Mesothelial cell of epicardium (in vitro differentiated cells): Measurements from ENCODE around the gene IDS. TPM values are rescaled to one million over a fixed set of nuclear protein-coding genes. Genes with fewer than 3 reads are reported as not detected.

Experiments used
- DNase-seq, 2 experiments: peaks; one replicate each; pipeline ENCODE4 v3.0.0; 2021; ENCODE audit warnings: low spot score in 2 of 2; ENCODE audit not compliant: unreplicated experiment in 2 of 2
- H3K27ac Mint-ChIP-seq: 2 replicates; pipeline ENCODE4 v1.8.0; 2021; ENCODE audit warnings: mixed read lengths
- H3K27me3 Mint-ChIP-seq: 2 replicates; pipeline ENCODE4 v1.8.0; 2021; ENCODE audit warnings: low read depth, mixed read lengths
- H3K36me3 Mint-ChIP-seq: 2 replicates; pipeline ENCODE4 v1.8.0; 2021; ENCODE audit warnings: mixed read lengths
- H3K4me1 Mint-ChIP-seq: 2 replicates; pipeline ENCODE4 v1.8.0; 2021; ENCODE audit warnings: mixed read lengths
- H3K4me3 Mint-ChIP-seq: 2 replicates; pipeline ENCODE4 v1.8.0; 2021; ENCODE audit warnings: mild to moderate bottlenecking, moderate library complexity, mixed read lengths
- H3K9me3 Mint-ChIP-seq: 2 replicates; pipeline ENCODE4 v1.8.0; 2021; ENCODE audit warnings: mixed read lengths
- total RNA-seq: library from RNA; stranded (reverse); gene quantifications from 3 replicates; pipeline ENCODE4 v1.2.1, GENCODE V29; 2021
- TF ChIP-seq, protein P1 (sequence below): fragments of 200-600 bp; sonication (generic); IDR thresholded peaks from one replicate; pipeline ENCODE4 v1.5.0; 2021; ENCODE audit warnings: antibody characterized with exemption; ENCODE audit not compliant: unreplicated experiment

IDS gene
- total RNA-seq, 1 donor from 2014 or later, result 43.3 TPM

DNA sequence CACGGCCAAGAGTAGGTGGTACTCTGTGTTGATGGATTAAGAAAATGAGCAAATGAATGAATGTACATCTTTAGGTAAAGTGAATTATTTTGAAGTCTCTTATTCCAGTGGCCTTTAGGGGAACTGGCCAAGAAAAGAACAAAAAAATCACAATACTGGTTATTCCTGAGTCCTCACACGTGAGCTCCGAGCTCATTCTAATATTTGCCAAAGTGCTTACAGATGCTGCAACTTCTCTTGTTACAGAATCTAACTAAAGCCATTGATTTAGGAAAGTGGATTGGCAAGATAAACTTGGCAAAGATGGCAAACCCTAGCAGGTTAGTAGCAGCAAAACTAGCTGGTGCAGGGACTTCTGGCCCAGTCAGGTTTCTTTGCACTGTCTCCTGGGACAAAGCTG, 37.6 kb downstream of the IDS start:
- TF ChIP-seq, protein P1, sequence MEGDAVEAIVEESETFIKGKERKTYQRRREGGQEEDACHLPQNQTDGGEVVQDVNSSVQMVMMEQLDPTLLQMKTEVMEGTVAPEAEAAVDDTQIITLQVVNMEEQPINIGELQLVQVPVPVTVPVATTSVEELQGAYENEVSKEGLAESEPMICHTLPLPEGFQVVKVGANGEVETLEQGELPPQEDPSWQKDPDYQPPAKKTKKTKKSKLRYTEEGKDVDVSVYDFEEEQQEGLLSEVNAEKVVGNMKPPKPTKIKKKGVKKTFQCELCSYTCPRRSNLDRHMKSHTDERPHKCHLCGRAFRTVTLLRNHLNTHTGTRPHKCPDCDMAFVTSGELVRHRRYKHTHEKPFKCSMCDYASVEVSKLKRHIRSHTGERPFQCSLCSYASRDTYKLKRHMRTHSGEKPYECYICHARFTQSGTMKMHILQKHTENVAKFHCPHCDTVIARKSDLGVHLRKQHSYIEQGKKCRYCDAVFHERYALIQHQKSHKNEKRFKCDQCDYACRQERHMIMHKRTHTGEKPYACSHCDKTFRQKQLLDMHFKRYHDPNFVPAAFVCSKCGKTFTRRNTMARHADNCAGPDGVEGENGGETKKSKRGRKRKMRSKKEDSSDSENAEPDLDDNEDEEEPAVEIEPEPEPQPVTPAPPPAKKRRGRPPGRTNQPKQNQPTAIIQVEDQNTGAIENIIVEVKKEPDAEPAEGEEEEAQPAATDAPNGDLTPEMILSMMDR, result no peak
- DNase-seq, result no peak
- H3K27me3 Mint-ChIP-seq, result peaks cover 12% of the 10 kb centered on the region
- H3K4me3 Mint-ChIP-seq, result no peak overlapping the region
- no peak overlapping the region for H3K27ac Mint-ChIP-seq
- H3K36me3 Mint-ChIP-seq, result no peaks in the 10 kb centered on the region
- peaks cover 24% of the 10 kb centered on the region for H3K9me3 Mint-ChIP-seq
- peaks cover 2% of the 10 kb centered on the region for H3K4me1 Mint-ChIP-seq

DNA sequence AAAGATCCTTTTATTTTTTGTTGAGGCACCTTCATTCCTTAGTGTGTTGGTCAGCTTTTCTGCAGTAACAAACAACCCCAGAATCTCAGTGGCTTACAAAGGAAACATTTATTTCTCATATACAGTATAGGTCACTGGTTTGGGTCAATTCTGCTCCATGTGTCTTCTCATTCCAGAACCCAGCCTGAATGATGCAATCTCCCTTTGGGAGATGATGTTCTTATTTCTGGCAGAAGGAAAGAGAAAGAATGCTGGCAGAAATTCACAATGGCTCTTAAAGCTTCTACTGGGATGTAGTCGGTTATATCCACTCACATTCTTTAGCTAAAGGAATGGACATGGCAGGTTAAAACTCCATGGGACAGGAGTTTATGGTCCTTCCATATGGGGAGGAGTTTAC, 42.3 kb downstream of the IDS start:
- H3K27ac Mint-ChIP-seq, result no peak overlapping the region
- no peak overlapping the region for H3K4me3 Mint-ChIP-seq
- no peaks in the 10 kb centered on the region for H3K4me1 Mint-ChIP-seq
- no peaks in the 10 kb centered on the region for H3K27me3 Mint-ChIP-seq
- H3K36me3 Mint-ChIP-seq, result no peaks in the 10 kb centered on the region
- DNase-seq, result no peak
- TF ChIP-seq, protein P1, result no peak
- peaks cover 46% of the 10 kb centered on the region for H3K9me3 Mint-ChIP-seq

DNA sequence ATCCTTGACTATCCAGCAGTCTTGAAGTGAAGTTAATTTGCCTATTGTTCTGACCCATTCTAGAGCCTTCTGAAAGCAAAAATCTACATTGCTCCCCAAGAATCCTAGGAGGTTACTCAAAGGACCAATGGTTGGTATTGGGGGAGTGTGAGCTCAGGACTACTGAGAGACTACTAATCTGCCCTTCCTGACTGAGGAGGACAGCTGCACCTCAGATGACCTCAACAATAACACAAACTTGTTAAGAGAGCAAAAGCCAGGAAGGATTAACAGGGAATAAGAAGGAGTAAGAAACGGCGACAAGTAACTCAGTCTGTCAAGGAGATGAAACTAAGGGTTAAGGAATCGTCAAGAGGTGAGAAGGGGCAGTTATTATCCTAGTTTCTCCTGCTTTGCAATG, 43.4 kb downstream of the IDS start:
- H3K4me3 Mint-ChIP-seq, result no peak overlapping the region
- no peaks in the 10 kb centered on the region for H3K4me1 Mint-ChIP-seq
- no peak for DNase-seq
- no peaks in the 10 kb centered on the region for H3K27me3 Mint-ChIP-seq
- peaks cover 49% of the 10 kb centered on the region for H3K9me3 Mint-ChIP-seq
- TF ChIP-seq, protein P1, result no peak
- no peak overlapping the region for H3K27ac Mint-ChIP-seq
- no peaks in the 10 kb centered on the region for H3K36me3 Mint-ChIP-seq

DNA sequence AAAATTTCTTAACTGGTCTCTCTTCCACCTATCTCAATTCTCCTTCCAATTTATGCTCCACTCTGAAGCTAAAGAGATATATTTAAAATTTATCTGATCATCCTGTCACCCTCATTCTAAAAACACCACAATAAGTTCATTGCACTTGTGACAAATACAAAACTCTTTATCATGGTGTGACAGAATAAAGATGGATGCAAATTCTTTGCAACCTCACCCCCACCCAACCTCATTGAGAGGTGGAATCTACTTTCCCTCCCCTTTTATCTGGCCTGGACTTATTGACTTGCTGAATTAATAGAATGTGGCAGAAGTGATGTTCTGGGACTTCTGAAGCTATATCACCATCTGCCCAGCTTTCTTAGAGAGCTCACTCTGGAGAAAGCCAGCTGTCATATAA, 46.5 kb downstream of the IDS start:
- Mint-ChIP-seq H3K36me3 (no peaks in the 10 kb centered on the region), H3K27ac (no peak overlapping the region), H3K27me3 (no peaks in the 10 kb centered on the region), H3K4me1 (no peaks in the 10 kb centered on the region), H3K9me3 (peaks cover 34% of the 10 kb centered on the region), H3K4me3 (no peak overlapping the region)
- no peak for DNase-seq
- TF ChIP-seq, protein P1, result no peak

DNA sequence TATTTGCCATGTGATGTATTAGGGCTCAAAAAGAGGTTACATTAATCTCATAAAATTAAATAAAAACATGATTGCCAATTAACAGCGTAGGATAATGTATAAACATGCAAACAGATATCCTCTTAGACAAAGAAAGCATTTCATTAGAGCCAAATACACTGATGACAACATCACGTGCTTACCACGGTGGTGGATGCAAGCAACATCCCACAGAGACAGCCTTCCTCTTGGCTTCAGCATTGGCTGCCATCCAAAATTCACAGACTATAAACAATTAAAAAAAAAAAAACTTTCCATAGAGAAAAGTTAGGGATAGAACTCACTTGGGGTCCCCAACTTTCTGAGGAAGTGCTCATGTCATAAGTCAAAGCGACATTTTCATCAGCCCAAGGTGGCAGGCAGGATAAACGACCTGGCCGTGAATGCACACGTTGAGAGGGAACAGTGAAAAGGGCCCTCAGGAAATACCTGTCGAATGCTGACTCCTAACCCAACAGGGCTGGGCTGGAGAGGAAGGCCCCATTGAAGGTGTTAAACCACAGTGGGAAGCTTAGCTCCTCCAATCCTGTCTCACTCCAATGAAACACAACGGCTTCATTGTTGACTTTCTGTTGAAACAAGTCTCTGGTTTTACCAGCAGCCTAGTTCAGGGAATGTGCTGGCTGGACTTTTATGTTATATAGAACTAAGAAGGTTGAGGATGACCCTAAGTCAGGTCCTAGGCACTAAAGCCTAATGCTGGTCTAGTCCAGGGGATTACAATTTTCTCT, 48.4 kb downstream of the IDS start:
- H3K36me3 Mint-ChIP-seq, result no peaks in the 10 kb centered on the region
- TF ChIP-seq, protein P1, result no peak
- H3K27me3 Mint-ChIP-seq, result no peaks in the 10 kb centered on the region
- no peak for DNase-seq
- no peak overlapping the region for H3K27ac Mint-ChIP-seq
- H3K4me1 Mint-ChIP-seq, result no peaks in the 10 kb centered on the region
- H3K9me3 Mint-ChIP-seq, result peaks cover 32% of the 10 kb centered on the region
- H3K4me3 Mint-ChIP-seq, result no peak overlapping the region
